Amygdala (tissue), 56 donors: ENCODE results near the gene PDGFA.
A peak's percentile ranks its signal among the peaks of the same experiment; 100 is the strongest.

ENCODE experiments used
- DNase-seq, 56 donors: peaks; one replicate each; lab custom pipeline; 2025; lab: John Stamatoyannopoulos, UW

PDGFA gene

GRCh38 chr7:465710-466400, 53.8 kb downstream of the PDGFA start:
- DNase-seq = no peak

- DNase-seq = no peak
Measured at GRCh38 chr7:464454-465401, 54.9 kb downstream of the PDGFA start.

- DNase-seq = no peak
Measured at GRCh38 chr7:463817-464453, 55.7 kb downstream of the PDGFA start.

GRCh38 chr7:463362-463781, 56.3 kb downstream of the PDGFA start:
- DNase-seq = no peak

- no peak for DNase-seq
Measured at GRCh38 chr7:462173-463103, 57.2 kb downstream of the PDGFA start.

- no peak for DNase-seq
Measured at GRCh38 chr7:461453-462172, 58.0 kb downstream of the PDGFA start.

GRCh38 chr7:461117-461452, 58.6 kb downstream of the PDGFA start:
- DNase-seq = no peak

GRCh38 chr7:460374-461116, 59.1 kb downstream of the PDGFA start:
- no peak for DNase-seq

- no peak for DNase-seq
Measured at GRCh38 chr7:459584-460373, 59.9 kb downstream of the PDGFA start.

GRCh38 chr7:458511-459245, 61.0 kb downstream of the PDGFA start:
- DNase-seq = no peak

- DNase-seq = peak in 1 of 56 donors; percentile 35
Measured at GRCh38 chr7:457814-458510, 61.7 kb downstream of the PDGFA start.

GRCh38 chr7:455110-455928, 64.3 kb downstream of the PDGFA start:
- peak in 10 of 56 donors; percentile 9 to 71 (median 26) for DNase-seq

- DNase-seq = no peak
Measured at GRCh38 chr7:454356-455109, 65.1 kb downstream of the PDGFA start.

- no peak for DNase-seq
Measured at GRCh38 chr7:453597-454306, 65.9 kb downstream of the PDGFA start.
